ENCODE measurements around the gene IL2RG.

Gene IL2RG

DNA sequence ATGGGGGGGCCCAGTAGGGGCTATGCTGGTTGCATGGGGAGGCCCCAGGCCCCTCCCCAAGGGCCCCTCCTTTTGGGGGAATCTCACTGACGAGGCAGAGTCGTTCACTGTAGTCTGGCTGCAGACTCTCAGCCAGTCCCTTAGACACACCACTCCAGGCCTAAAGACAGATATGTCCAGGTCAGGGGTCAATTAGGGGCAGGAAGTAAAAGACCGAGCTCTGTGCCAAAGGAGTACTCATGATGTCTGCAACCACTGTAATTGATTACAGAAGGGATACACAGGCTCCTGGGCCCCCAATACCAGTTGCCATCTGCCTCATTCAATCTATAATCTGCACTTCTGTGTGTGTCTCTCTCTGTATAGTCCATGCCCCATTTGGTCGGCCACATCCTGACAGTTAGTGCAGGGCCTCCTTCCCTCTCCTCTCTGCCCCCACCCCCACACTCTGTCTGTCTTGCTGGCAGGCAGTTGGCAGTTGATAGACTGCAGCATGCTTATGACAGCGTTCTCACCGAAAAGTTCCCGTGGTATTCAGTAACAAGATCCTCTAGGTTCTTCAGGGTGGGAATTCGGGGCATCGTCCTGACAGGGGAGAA lies 3.5 kb downstream of the IL2RG start:
- DNase-seq: no peak

DNA sequence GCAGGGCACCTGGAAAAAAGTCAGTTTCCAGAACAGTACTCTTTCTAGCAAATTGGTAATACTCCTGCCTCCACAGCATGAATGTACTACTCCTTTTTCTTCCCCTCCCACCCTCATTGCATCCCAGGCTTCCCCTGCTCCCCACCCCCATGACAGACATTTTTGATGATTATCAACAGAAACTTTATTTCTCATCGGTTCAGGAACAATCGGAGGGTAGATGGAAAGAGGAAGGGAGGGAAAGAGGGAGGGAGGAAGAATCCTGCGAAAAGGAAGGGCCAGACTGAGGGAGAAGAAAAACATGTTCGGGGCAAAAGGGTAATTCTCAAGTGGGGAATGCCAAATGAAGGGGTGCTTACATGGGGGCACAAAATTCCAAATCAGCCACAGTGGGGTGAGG lies 4.1 kb downstream of the IL2RG start:
- DNase-seq: no peak

DNA sequence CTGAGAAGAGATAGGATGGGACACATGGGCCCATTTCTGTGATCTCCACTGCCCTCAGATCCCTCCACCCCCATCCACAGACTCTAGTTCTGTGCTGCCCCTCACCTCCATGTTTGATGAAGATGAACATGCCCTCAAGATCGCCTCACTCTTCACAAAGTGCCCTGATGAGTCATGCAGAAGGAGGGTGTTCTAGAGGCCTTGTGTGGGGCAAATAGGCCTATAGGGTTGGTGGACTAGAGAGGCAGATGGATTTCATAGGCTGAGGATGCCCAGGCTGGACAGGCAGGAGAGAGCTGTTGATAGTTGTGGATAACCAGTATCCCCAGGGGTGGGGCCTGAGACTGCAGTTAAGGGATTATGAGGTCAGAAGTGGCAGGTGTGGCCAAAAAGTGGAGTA lies 5.0 kb downstream of the IL2RG start, which contains the start of gene CXorf65:
Gene CXorf65 (minus strand): TSS at position 314 of the 400 bp plus-strand sequence. CDS start 184 bp downstream, at position 130.
- no peak for DNase-seq

DNA sequence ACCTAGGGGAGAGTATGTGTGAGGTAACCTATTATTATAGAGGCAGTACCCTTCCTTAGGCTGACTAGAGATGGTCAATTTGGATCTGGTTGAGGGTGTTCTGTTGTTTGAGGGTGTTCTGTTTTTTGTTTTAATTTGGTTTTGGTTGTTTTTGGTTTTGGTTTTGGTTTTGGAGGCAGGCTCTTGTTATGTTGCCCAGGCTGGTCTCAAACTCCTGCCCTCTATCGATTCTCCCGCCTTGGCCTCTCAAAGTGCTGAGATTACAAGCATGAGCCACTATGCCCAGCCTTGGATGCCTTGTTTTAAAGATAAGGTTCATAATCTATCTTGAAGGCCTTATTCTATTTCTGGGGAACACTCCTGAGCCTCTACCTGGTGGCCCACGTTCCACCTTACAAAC lies 5.7 kb downstream of the IL2RG start:
- no peak for DNase-seq

DNA sequence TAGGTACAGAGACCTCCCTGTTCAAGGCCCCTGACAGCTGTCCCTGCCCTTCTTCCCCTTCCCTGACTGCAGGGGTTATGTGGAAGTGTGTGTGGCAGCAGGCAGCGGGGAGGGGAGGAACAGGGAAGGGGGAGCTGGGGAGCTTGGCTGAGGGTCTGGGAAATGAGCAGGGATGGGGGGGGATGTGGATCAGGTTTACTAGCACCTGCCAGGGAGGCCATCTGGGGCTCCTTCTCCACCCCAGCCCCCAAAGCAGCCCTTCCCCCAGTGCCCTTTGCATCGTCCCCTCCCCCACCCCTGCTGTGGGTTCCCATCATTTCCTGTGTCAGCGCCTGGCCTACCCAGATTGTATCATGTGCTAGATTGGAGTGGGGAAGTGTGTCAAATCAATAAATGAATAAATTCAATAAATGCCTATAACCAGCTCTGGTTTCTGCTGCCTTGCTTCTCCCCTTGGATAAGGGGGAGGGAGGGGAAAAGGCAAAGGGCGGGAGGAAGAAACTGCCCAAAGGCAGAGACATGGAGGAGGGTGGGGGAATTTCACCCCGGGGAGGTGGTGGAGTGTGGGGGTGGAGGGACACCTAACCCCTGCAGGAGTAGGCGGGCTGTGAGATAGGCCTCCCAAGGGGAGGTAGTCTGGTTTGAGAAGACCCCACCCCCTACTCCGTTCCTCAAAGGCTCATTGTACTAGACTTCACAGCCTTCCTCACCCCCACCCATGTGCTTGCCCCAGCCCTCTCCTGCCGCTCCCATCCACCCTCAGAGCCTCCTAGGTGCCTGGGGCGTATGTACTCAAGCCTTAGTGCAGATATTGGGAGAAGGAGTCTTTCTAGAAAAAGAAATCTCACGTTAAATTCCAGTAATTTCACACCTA lies 8.0 kb downstream of the IL2RG start:
- peak in 3 of 14 donors; percentile 3 to 31 (median 12) for DNase-seq

DNA sequence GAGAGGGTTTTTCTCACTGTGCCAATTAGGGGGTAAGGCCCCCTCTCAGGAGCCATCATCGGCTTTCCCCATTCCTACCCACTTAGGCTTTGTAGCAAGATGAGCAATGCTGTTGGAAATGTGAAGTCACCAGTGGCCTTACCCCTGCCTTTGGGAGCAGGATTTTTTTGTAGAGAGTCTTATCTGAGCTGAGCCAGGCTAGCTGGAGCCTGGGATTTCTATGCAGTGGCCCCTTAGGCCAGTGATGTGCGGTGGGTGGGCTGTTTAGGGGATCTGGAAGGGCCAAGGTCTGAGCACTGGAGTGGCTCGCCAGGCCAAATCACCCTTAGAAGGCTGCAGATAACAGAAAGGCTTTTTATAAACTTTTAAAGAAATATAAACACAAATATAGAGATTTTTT lies 9.1 kb downstream of the IL2RG start:
- DNase-seq: no peak

DNA sequence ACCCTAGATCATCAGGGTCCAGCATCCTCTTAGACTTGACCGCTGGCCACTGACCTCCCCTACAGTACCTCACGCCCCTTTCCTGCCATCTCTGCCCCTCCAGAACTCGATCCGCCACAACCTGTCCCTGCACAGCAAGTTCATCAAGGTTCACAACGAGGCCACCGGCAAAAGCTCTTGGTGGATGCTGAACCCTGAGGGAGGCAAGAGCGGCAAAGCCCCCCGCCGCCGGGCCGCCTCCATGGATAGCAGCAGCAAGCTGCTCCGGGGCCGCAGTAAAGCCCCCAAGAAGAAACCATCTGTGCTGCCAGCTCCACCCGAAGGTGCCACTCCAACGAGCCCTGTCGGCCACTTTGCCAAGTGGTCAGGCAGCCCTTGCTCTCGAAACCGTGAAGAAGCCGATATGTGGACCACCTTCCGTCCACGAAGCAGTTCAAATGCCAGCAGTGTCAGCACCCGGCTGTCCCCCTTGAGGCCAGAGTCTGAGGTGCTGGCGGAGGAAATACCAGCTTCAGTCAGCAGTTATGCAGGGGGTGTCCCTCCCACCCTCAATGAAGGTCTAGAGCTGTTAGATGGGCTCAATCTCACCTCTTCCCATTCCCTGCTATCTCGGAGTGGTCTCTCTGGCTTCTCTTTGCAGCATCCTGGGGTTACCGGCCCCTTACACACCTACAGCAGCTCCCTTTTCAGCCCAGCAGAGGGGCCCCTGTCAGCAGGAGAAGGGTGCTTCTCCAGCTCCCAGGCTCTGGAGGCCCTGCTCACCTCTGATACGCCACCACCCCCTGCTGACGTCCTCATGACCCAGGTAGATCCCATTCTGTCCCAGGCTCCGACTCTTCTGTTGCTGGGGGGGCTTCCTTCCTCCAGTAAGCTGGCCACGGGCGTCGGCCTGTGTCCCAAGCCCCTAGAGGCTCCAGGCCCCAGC lies 10.5 kb downstream of the IL2RG start:
- DNase-seq: no peak

DNA sequence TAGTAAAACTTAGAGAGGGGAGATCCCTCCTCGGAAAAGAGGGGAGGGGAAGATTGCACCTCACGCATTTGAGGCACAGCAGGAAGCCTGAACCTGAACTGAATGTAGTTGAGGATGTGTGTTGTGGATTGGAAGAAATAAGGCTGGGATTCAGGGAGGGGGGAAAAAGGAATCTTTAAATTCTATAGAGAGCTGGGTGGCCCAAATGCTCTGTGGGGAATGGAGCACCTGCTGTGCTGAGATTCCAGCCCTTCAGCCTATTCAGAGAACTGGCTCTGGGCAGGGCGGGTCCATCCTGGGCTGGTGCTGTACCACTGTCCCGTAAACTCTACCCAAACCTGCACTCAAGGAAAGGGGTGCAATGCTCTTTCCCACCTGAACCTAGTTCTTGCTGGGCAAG lies 11.6 kb downstream of the IL2RG start:
- no peak for DNase-seq

DNA sequence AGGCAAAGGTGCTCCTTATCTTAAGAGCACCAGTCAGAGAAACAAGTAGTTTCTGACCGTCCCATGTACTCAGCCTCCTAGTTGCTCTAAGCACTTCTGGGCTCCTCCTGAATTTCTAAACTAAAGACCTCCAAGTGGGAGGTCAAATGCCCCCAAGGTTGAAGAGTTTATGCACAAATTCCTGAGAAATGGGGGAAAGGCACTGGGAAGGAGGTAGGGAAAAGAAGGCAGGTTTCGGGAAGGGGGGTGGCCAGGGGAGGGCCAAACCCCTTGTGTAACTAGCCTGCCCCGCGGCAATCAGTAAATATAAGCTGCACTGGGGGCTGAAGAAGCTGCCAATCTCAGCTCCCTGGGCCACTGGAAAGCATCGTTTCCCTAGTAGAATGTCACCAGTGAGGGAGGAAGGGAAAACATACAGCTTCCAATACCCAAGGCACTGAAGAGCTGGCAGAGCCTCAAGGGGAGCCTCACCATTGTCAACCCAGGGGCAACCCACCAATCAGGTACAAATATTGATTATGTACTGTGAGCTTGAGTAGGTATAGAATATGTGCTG lies 12.3 kb downstream of the IL2RG start:
- DNase-seq: no peak

DNA sequence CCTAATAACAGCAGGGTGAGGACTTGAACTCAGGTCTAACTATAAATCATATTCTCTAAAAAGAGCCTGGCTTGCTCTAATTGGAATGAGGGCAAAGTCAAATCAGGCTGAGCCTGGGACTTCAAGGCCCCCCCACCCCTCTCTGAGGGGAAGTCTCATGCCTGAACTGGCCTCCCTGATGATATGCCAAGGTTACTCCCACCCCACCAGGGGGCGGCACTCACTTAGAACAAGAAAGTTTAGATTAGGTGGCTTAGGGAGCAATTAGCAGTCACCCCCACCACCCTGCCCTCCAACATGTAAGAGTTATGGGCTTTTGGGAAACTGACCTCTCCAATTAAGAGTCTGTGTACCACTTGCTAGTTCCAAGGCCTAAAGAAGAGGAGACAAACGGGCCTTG lies 13.1 kb downstream of the IL2RG start:
- DNase-seq: peak in 7 of 14 donors; percentile 0 to 43 (median 22)

DNA sequence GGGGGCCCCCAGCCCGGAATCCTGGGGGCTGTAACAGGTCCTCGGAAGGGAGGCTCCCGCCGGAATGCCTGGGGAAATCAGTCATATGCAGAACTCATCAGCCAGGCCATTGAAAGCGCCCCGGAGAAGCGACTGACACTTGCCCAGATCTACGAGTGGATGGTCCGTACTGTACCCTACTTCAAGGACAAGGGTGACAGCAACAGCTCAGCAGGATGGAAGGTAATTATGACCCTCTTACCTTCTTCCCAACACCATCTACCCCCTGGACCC lies 14.7 kb downstream of the IL2RG start:
- peak in 1 of 14 donors; percentile 26 for DNase-seq

DNA sequence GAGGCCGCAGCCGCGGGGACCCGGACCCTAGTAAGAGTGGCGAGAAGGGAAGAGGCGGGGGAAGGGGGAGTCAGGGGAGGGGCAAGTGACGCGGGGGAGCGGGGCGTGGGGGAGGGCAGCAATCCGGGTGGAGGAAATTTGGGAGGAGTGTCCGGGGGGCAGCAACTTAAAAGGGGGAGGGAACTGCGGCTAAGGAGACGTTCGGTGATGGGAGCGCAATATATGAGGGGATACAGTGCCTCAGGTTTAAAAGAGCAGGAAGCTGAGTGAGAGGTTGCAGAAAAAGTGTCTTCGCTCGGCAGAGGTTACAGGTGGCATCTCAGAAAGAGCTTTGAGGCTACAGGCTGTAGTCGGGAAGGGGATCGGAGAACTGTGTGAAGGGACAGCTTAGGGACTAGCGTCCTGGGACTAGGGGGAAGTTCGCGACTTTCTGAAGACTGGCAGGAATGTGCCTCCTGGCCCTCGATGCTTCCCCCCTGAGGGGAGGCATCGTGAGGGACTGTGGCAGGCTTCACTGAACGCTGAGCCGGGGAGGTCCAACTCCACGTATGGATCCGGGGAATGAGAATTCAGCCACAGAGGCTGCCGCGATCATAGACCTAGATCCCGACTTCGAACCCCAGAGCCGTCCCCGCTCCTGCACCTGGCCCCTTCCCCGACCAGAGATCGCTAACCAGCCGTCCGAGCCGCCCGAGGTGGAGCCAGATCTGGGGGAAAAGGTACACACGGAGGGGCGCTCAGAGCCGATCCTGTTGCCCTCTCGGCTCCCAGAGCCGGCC lies 15.2 kb downstream of the IL2RG start:
- DNase-seq: peak in 4 of 14 donors; percentile 20 to 58 (median 49)

DNA sequence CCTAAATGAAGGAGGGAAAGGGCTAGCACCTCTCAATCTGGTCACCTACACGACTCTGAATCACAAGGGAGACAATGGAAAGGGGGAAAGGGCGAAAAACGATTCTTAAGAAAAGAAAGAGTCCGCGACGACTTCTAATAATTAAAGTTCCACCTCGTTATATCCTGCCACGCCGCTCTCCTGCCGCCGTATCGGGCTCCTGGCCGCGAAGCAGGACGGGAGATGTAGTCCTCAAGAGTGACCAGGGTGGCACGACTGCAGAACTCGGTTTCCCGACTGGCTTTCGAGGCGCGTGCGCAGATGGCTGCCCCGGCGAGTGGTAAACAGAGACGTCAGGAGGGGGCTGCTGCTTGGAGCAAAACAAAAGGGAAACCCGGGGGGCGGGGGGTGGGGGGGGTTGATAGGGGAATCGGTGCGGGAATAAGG lies 15.8 kb downstream of the IL2RG start, which contains the start of gene FOXO4:
Gene FOXO4 (plus strand): TSS at position 297 of the 426 bp plus-strand sequence. CDS start 678 bp downstream, outside the sequence.
- DNase-seq: peak; percentile 37 to 87 (median 76)

DNA sequence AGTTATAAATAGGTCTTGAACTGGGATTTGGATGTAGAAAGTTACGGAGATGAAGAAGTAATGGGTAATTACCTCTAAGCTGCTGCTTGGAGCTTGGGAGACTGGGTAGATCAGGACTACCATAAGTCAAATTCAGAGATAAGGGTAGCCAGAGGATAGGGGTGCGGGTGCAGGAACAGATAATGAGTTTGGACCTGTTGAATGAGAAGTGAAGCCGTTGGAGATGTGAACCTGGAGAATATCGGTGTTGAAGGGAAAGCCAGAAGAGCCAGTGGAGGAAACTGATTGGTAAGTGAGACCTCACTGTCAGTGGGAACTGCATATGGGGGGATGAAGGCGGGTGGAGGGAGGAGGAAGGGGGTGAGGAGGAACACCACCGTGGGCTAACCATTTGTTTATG lies 16.3 kb downstream of the IL2RG start:
- DNase-seq: no peak

DNA sequence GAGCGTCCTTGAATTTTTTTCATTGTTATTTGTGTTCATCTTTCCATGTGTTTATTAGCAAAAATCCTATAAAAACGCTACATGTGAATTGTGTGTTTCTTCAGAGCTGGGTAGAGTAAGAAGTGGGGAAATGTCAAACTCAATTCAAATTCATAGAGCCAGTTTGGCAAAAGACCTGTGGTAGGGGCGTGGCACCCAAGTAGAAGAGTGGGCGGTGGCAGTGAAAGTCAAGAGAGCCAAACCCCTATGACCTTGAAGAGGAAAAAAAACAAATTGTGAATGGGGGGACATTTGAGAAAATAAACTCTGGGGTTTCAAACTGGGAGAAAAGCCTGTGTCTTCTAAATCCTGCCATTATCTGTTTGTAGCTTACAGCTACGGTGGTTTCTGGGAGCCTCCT lies 20.1 kb downstream of the IL2RG start:
- no peak for DNase-seq

DNA sequence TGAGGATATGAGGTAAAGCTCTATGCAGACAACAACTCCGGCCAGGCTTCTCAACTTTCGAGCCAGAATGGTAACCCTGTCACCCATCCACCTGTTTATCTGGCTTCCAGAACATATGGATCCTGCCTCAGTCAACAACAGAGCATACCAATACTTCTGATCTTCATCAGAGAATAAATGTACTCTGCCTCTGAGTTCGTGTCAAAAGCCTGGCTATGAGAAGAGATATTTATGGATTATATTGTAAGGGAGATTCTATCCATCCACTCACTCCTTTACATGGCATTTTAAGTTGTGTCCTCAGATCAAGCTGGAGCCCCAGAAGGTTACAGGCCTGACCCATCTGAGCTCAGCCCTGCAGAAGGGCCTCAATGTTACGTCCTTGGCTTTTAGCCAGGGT lies 25.5 kb downstream of the IL2RG start:
- DNase-seq: no peak

DNA sequence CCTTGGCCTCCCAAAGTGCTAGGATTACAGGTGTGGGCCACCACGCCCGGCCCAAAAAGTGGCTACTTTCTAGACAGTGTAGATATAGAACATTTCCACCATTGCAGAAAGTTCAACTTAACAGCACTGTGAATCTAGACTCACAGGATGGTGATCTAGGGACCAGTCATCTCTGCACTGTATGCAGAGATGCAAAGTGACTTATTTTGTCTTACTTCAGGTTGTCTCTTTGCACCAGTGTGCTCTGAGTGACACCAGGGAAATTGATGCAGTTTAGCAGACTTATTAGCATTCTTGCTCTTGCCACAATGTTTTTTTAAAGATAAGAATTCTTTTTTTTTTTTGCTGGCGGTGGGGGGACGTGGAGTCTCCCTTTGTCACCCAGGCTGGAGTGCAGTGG lies 28.6 kb downstream of the IL2RG start:
- no peak for DNase-seq

DNA sequence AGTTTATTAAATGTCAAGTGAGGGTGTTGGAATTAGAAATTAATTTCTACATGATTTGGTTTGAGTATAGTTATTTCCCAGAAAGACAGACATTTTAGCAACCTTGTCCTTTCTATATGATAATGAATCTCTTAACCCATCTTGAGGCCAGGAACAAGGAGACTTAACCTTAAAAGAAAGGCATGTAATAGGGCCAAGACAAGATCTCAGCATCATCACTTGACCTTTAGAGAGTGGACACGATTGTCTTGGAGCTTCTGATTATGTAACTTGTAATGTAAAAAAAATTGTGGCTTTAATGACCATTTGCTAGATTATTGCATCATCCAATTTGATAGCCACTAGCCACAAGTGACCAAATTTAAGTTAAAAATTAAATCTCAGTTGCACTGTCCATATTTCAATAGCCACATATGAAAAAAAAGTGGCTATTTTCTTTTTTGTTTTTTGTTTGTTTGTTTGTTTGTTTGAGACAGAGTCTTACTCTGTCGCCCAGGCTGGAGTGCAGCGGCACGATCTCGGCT lies 29.2 kb downstream of the IL2RG start:
- no peak for DNase-seq

DNA sequence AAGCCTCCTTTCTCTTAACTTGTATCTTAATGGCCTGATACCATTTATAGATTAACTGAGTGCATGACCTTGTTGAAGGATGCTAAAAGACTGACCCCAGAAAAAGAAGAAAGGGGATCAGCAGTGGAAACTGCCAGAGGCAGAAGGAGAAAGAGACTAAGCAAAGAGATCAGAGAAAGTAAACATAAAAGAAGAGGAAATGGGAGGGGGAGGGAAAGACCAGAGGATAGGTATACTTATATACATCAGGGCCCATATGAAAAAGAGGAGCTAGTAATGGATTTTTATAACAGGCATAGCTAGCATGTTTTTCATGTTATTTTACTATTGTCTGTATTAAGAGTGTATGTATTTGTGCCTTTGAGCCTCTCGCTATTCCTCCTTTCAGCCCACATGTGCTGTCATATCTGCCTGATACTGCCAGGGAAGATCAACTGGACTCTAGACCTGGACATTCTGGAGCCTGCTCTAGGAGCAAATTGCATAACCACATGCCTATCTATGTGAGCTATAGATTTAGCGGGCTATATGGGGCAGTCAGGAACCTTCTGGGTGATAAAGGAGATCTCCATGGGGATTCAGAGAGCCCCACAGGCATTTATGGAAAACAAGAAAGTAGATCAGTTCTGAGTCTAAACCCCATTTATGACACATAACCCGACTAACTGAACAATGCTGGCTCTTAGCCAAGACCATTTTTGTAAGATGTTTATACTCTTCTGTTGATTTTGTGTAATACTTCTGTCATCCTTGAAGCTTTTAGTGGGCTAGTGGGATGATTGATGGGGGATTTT lies 29.9 kb downstream of the IL2RG start:
- DNase-seq: no peak

DNA sequence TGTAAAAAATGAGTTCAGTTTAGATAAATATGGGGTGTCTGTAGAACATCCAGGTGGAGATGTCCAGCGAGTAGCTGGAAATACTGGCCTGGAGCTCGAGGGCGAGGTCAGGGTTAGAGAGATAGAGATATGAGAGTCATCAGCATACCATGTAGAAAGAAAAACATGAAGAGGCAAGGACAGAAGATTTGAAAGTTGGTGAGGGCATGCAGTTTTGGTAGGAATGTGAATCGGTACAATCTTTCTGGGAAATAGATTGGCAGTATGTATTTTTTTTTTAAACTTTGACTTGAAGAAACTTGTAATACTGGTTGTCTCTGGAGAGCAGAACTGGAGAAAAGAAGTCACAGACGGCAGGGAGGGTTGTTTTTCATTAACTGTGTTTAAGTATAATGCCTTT lies 40.8 kb downstream of the IL2RG start:
- no peak for DNase-seq

Measured in C1 segment of cervical spinal cord (tissue), 14 donors.